HL-60 (cell line): ENCODE data around the gene ATAD1.

Source experiments
- CTCF ChIP-seq: IDR thresholded peaks from one replicate; pipeline ENCODE4 v1.5.1; 2011; ENCODE audit warnings: low read length, control low read depth, inconsistent platforms; ENCODE audit not compliant: insufficient read depth
- POLR2AphosphoS5 ChIP-seq: IDR thresholded peaks from 2 replicates; pipeline ENCODE4 v1.6.1; 2012; ENCODE audit warnings: low read depth
- TF ChIP-seq, protein P1 (sequence below): IDR thresholded peaks from 2 replicates; pipeline ENCODE4 v1.6.1; 2012; ENCODE audit warnings: low read depth; ENCODE audit not compliant: insufficient replicate concordance

GRCh38 chr10:87863053-87863943 lies 45.3 kb upstream of the ATAD1 start, which contains the start of the genes KLLN and PTEN:
- peak; percentile 78; the same call in 1 of the 2 replicates for TF ChIP-seq POLR2AphosphoS5
- no peak for TF ChIP-seq CTCF
- TF ChIP-seq, protein P1, sequence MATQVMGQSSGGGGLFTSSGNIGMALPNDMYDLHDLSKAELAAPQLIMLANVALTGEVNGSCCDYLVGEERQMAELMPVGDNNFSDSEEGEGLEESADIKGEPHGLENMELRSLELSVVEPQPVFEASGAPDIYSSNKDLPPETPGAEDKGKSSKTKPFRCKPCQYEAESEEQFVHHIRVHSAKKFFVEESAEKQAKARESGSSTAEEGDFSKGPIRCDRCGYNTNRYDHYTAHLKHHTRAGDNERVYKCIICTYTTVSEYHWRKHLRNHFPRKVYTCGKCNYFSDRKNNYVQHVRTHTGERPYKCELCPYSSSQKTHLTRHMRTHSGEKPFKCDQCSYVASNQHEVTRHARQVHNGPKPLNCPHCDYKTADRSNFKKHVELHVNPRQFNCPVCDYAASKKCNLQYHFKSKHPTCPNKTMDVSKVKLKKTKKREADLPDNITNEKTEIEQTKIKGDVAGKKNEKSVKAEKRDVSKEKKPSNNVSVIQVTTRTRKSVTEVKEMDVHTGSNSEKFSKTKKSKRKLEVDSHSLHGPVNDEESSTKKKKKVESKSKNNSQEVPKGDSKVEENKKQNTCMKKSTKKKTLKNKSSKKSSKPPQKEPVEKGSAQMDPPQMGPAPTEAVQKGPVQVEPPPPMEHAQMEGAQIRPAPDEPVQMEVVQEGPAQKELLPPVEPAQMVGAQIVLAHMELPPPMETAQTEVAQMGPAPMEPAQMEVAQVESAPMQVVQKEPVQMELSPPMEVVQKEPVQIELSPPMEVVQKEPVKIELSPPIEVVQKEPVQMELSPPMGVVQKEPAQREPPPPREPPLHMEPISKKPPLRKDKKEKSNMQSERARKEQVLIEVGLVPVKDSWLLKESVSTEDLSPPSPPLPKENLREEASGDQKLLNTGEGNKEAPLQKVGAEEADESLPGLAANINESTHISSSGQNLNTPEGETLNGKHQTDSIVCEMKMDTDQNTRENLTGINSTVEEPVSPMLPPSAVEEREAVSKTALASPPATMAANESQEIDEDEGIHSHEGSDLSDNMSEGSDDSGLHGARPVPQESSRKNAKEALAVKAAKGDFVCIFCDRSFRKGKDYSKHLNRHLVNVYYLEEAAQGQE, result peak; percentile 73
